GM19395 (cell line): Measurements from ENCODE around the gene FBXL19.

ENCODE experiments used
- ATAC-seq: cut with Tn5 transposase; IDR thresholded peaks from one replicate; pipeline ENCODE4 v1.9.1; 2021; ENCODE audit warnings: mild to moderate bottlenecking, moderate library complexity; ENCODE audit not compliant: unreplicated experiment

The FBXL19 gene

GRCh38 chr16:30942426-30942806 is 19.0 kb downstream of the FBXL19 start:
- ATAC-seq = peak; percentile 3

GRCh38 chr16:30944352-30944751 is 21.0 kb downstream of the FBXL19 start:
- ATAC-seq = no peak

GRCh38 chr16:30946671-30947540 is 23.5 kb downstream of the FBXL19 start:
- no peak for ATAC-seq

- no peak for ATAC-seq
Observed at GRCh38 chr16:30947541-30947858, 24.1 kb downstream of the FBXL19 start.

- peak; percentile 24 for ATAC-seq
Observed at GRCh38 chr16:30947859-30948666, 24.7 kb downstream of the FBXL19 start.

- peak; percentile 58 for ATAC-seq
Observed at GRCh38 chr16:30948667-30949649, 25.6 kb downstream of the FBXL19 start, which contains the start of gene ORAI3. TSS of gene ORAI3 (plus strand) at chr16:30949068. CDS start at chr16:30949290, 222 bp downstream.

GRCh38 chr16:30949650-30950515 is 26.5 kb downstream of the FBXL19 start:
- ATAC-seq = peak; percentile 55

- no peak for ATAC-seq
Observed at GRCh38 chr16:30950516-30951065, 27.2 kb downstream of the FBXL19 start.

- no peak for ATAC-seq
Observed at GRCh38 chr16:30951193-30951592, 27.8 kb downstream of the FBXL19 start.

GRCh38 chr16:30951750-30952149 is 28.4 kb downstream of the FBXL19 start:
- no peak for ATAC-seq

- no peak for ATAC-seq
Observed at GRCh38 chr16:30953111-30953510, 29.7 kb downstream of the FBXL19 start.

- no peak for ATAC-seq
Observed at GRCh38 chr16:30953511-30954124, 30.2 kb downstream of the FBXL19 start.

- no peak for ATAC-seq
Observed at GRCh38 chr16:30954993-30955392, 31.6 kb downstream of the FBXL19 start.

GRCh38 chr16:30956601-30957455 is 33.5 kb downstream of the FBXL19 start:
- peak; percentile 55 for ATAC-seq

GRCh38 chr16:30957456-30958174 is 34.2 kb downstream of the FBXL19 start, which contains the start of gene SETD1A:
TSS of gene SETD1A (plus strand) at chr16:30957754. CDS start at chr16:30958732, 978 bp downstream.
- ATAC-seq = peak; percentile 79

GRCh38 chr16:30958175-30959079 is 35.1 kb downstream of the FBXL19 start:
- peak; percentile 15 for ATAC-seq
